ENCODE data around the gene MARCOL. TPM values are rescaled to one million over a fixed set of nuclear protein-coding genes. Genes with fewer than 3 reads are reported as not detected.

Gene MARCOL
- total and polyA plus RNA-seq, 9 of the 15 experiments (the other 6 are each of a cell fraction or from before 2014, with no cell fraction given), result not detected

- TF ChIP-seq ZNF318 (IDR thresholded peaks at IDR 0.05; ENCODE audit: borderline replicate concordance in 1 of 2, low read depth in 1 of 2) (no peak), E2F5 (CRISPR knock-in tag; IDR thresholded peaks at IDR 0.05) (no peak), SMAD3 (CRISPR knock-in tag; conservative IDR thresholded peaks at IDR 0.05) (no peak)
Measured at GRCh38 chr5:148209151-148209770, 29.1 kb upstream of the MARCOL start (continued).
